ENCODE measurements around the gene COA7.

DNA sequence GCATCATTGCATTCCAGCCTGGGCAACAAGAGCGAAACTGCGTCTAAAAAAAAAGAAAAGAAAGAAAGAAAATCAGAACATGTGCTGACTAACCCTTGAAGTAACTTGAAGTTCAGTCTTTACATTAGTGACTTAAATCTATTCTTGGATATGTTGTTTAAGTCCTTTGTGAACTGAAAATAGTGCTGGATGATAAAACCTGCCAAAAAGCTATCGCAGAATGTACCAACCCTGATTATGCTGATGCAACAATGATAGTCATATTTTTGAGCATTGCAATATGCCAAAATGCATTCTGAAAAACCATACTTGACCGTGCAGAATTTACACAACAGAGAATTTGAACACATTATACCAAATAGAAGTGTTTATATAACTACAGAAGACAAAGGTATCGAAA lies 34.4 kb downstream of the COA7 start:
- TF ChIP-seq, protein P1, sequence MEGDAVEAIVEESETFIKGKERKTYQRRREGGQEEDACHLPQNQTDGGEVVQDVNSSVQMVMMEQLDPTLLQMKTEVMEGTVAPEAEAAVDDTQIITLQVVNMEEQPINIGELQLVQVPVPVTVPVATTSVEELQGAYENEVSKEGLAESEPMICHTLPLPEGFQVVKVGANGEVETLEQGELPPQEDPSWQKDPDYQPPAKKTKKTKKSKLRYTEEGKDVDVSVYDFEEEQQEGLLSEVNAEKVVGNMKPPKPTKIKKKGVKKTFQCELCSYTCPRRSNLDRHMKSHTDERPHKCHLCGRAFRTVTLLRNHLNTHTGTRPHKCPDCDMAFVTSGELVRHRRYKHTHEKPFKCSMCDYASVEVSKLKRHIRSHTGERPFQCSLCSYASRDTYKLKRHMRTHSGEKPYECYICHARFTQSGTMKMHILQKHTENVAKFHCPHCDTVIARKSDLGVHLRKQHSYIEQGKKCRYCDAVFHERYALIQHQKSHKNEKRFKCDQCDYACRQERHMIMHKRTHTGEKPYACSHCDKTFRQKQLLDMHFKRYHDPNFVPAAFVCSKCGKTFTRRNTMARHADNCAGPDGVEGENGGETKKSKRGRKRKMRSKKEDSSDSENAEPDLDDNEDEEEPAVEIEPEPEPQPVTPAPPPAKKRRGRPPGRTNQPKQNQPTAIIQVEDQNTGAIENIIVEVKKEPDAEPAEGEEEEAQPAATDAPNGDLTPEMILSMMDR (IDR thresholded peaks at IDR 0.05), result no peak
- TF ChIP-seq POLR2AphosphoS5 (IDR thresholded peaks at IDR 0.05; ENCODE audit: insufficient read depth in 1 of 2, low read depth in 1 of 2), result no peak

Measured in vagina (tissue), 2 donors.